A673 (cell line): ENCODE measurements around the gene PFKP. TPM values are rescaled to one million over a fixed set of nuclear protein-coding genes. Genes with fewer than 3 reads are reported as not detected.

ENCODE experiments used
- BruUV-seq: library from RNA; stranded (reverse); fragments of 400-500 nt; replicated peaks from 2 replicates; lab custom pipeline; 2021; lab: Mats Ljungman, UMichigan
- CTCF ChIA-PET: fragments of 300-600 bp; sonication (Branson Sonifier 250); formaldehyde crosslinking; loops from one replicate; lab custom pipeline; 2022; ENCODE audit warnings: antibody characterized with exemption; lab: Charles Lee
- POLR2A ChIA-PET: fragments of 300-600 bp; sonication (Branson Sonifier 250); formaldehyde crosslinking; loops from one replicate; lab custom pipeline; 2022; ENCODE audit warnings: antibody characterized with exemption; ENCODE audit not compliant: low non-redundant PET; lab: Charles Lee
- DNase-seq: peaks from one replicate; pipeline ENCODE4 v3.0.0-alpha.2; 2015; ENCODE audit warnings: low spot score
- H3K27ac ChIP-seq: fragments of 200-600 bp; sonication (generic); 2 replicates; pipeline ENCODE4 v1.5.1; 2016; ENCODE audit warnings: mixed run types, low read depth, mild to moderate bottlenecking, mixed read lengths, antibody characterized with exemption, low read length; ENCODE audit not compliant: poor library complexity, severe bottlenecking
- H3K27me3 ChIP-seq: fragments of 200-600 bp; sonication (generic); replicated peaks from 2 replicates; pipeline ENCODE4 v1.6.1; 2017; ENCODE audit warnings: mixed run types, low read depth, mild to moderate bottlenecking, mixed read lengths, antibody characterized with exemption, low read length; ENCODE audit not compliant: insufficient read depth, poor library complexity
- H3K36me3 ChIP-seq: fragments of 200-600 bp; sonication (generic); 2 replicates; pipeline ENCODE4 v1.6.1; 2016; ENCODE audit warnings: mixed run types, mild to moderate bottlenecking, mixed read lengths, antibody characterized with exemption, low read length; ENCODE audit not compliant: insufficient read depth, poor library complexity, severe bottlenecking
- H3K4me1 ChIP-seq: fragments of 200-600 bp; sonication (generic); 2 replicates; pipeline ENCODE4 v1.6.1; 2017; ENCODE audit warnings: mixed run types, mild to moderate bottlenecking, mixed read lengths, antibody characterized with exemption, low read length; ENCODE audit not compliant: insufficient read depth, poor library complexity, severe bottlenecking
- H3K4me3 ChIP-seq: fragments of 200-600 bp; sonication (generic); 2 replicates; pipeline ENCODE4 v1.5.1; 2016; ENCODE audit warnings: low read depth, mixed run types, mild to moderate bottlenecking, mixed read lengths, low read length; ENCODE audit not compliant: poor library complexity, severe bottlenecking
- H3K9me3 ChIP-seq: fragments of 200-600 bp; sonication (generic); 2 replicates; pipeline ENCODE4 v1.6.1; 2016; ENCODE audit warnings: mixed run types, low read depth, mild to moderate bottlenecking, mixed read lengths, antibody characterized with exemption, low read length; ENCODE audit not compliant: poor library complexity, severe bottlenecking
- EZH2 ChIP-seq: fragments of 200-600 bp; sonication (generic); IDR thresholded peaks from 2 replicates; pipeline ENCODE4 v1.6.1; 2017; ENCODE audit warnings: borderline replicate concordance, low read depth, mild to moderate bottlenecking, mixed read lengths, antibody characterized with exemption, low read length; ENCODE audit not compliant: poor library complexity, severe bottlenecking
- intact Hi-C: fragments of 100-400 bp; cut with micrococcal nuclease; formaldehyde crosslinking; loops from one replicate; pipeline ENCODE4 v1.10.0; 2022; ENCODE audit not compliant: unreplicated experiment
- total RNA-seq: library from RNA; stranded (reverse); gene quantifications from 2 replicates; pipeline ENCODE4 v1.2.3, GENCODE V29; 2021
- TF ChIP-seq, protein P1 (sequence below): fragments of 300-800, 200-600 bp; sonication (generic); conservative IDR thresholded peaks from 2 replicates; pipeline ENCODE4 v1.5.1; 2017; ENCODE audit warnings: low read depth, mild to moderate bottlenecking, antibody characterized with exemption, low read length, moderate library complexity, mixed read lengths

Gene PFKP
- total RNA-seq, 1 experiment from 2014 or later, result 232 TPM

DNA sequence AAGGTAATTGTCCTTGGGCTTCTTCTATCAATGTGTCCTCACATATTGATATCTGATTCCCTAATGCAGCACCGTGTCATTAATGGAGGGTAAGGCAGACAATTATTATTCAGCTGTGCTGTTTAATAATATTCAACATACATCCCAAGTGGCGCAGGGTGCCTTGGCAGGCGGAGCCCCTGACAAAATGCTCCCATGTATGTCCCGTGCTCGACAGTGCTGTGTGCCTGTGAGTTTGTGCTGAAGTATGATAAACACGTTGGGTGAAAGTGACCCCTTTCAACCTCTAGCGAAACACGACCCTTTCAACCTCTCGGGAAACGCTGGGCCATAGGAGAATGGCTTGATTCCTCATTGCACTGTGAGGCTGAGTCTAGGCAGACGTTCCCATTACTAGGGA is 31.3 kb downstream of the PFKP start:
- Histone ChIP-seq H3K9me3 (no peaks in the 10 kb centered on the region), H3K27ac (no peak overlapping the region), H3K27me3 (no peaks in the 10 kb centered on the region), H3K36me3 (peaks cover 33% of the 10 kb centered on the region), H3K4me1 (peaks cover 37% of the 10 kb centered on the region), H3K4me3 (no peak overlapping the region)
- DNase-seq, result no peak
- intact Hi-C loops, result no loop called here
- ChIA-PET CTCF (no interaction called here), POLR2A (no interaction called here)
- no peak for TF ChIP-seq EZH2
- TF ChIP-seq, protein P1, sequence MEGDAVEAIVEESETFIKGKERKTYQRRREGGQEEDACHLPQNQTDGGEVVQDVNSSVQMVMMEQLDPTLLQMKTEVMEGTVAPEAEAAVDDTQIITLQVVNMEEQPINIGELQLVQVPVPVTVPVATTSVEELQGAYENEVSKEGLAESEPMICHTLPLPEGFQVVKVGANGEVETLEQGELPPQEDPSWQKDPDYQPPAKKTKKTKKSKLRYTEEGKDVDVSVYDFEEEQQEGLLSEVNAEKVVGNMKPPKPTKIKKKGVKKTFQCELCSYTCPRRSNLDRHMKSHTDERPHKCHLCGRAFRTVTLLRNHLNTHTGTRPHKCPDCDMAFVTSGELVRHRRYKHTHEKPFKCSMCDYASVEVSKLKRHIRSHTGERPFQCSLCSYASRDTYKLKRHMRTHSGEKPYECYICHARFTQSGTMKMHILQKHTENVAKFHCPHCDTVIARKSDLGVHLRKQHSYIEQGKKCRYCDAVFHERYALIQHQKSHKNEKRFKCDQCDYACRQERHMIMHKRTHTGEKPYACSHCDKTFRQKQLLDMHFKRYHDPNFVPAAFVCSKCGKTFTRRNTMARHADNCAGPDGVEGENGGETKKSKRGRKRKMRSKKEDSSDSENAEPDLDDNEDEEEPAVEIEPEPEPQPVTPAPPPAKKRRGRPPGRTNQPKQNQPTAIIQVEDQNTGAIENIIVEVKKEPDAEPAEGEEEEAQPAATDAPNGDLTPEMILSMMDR, result no peak
- no TSS peak for BruUV-seq

DNA sequence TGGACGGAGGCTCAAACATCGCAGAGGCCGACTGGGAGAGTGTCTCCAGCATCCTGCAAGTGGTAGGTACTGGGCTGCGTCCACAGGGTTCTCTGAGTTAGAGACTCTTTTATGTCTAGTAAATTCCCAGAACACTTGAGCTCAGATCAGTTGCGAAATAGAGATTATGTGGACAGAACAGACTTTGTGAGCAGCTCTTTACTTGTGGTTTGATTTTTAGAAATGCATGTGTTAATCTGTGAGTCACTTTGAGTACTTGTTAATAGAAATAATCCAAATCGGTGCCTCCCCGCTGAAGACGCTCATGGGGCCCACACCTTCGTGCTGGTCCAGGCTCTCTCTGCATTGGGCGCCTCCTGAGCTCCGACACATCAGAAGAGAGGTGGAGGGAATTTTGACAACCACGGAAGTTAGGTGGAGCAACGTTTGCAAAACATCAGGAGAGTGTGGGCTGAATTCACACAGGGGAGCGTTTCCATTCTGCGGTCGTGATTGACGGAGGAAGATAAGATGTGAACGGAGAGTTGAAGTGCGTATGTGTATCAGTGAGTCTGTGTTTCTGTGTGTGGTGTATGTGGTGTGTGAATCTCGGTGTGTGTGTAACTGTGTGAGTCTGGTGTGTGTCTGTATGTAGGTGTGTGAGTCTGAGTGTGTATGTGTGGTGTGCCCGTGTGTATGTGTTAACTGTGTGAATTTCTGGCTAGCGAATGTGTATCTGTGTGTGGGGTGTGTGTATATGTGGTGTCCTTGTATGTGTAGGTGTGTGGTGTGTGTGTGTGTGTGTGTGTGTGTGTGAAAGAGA is 32.1 kb downstream of the PFKP start:
- POLR2A ChIA-PET, result no interaction called here
- CTCF ChIA-PET, result no interaction called here
- no peak for TF ChIP-seq EZH2
- TF ChIP-seq, protein P1, result no peak
- H3K4me3 ChIP-seq, result no peak overlapping the region
- H3K27ac ChIP-seq, result peak overlapping the region; percentile 16
- peaks cover 30% of the 10 kb centered on the region for H3K4me1 ChIP-seq
- intact Hi-C loops, result no loop called here
- BruUV-seq, result no TSS peak
- no peaks in the 10 kb centered on the region for H3K27me3 ChIP-seq
- peaks cover 41% of the 10 kb centered on the region for H3K36me3 ChIP-seq
- DNase-seq, result peak; percentile 49
- no peaks in the 10 kb centered on the region for H3K9me3 ChIP-seq

DNA sequence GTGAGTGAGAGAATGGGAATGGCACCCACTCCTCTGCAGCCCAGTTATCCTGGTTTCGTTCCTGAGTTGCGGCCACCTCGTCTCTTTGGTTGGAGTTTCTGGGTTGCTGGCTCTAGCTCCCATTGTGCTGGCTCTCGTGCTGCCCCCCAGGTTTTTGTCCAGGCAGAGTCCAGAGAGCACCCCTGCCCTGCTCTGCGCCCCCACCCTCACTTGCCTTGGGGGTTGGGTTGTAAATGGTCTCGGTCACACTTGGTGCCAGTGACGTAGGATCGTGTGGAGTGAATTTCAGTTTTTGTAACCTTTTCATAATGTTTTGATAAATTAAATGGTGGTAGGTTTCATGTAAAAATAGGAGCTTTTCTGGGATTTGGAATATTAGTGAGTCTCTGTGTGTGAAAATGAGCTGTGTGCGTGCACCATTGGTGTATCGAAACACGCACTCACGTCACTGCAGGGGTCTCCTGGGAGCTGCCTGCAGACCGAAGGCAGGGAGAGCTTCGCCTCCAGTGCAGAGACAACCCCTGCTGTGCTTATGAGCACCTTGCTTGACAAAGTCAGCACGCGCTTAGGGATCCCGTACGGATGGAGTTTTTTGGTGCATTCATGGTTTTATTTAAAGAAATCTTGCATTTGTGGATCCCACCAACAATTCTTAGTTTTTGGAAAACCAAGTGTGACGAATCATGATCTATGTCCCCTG is 32.9 kb downstream of the PFKP start:
- no peaks in the 10 kb centered on the region for H3K27me3 ChIP-seq
- H3K27ac ChIP-seq, result no peak overlapping the region
- BruUV-seq, result TSS peak; percentile 19
- TF ChIP-seq, protein P1, result no peak
- no peak for TF ChIP-seq EZH2
- peaks cover 49% of the 10 kb centered on the region for H3K36me3 ChIP-seq
- no peak overlapping the region for H3K4me3 ChIP-seq
- H3K9me3 ChIP-seq, result no peaks in the 10 kb centered on the region
- ChIA-PET POLR2A (no interaction called here), CTCF (no interaction called here)
- intact Hi-C loops, result no loop called here
- H3K4me1 ChIP-seq, result peaks cover 23% of the 10 kb centered on the region
- DNase-seq, result no peak
